PFSK-1 (cell line): ENCODE results near the gene ANKRD12.

Experiments used
- POLR2AphosphoS5 ChIP-seq: IDR thresholded peaks from 2 replicates; pipeline ENCODE4 v1.6.1; 2012; ENCODE audit warnings: low read depth, mild to moderate bottlenecking, control low read depth, low read length, moderate library complexity
- REST ChIP-seq, 2 experiments: IDR thresholded peaks; 2 replicates each; pipeline versions ENCODE4 v1.6.1 to v1.8.0; 2011 to 2012; ENCODE audit warnings: low read depth in 2 of 2, low read length in 2 of 2, control low read depth in 1 of 2, inconsistent platforms in 1 of 2, mild to moderate bottlenecking in 1 of 2, moderate library complexity in 1 of 2; ENCODE audit not compliant: insufficient read depth in 1 of 2
- TAF1 ChIP-seq: IDR thresholded peaks from 2 replicates; pipeline ENCODE4 v1.6.1; 2012; ENCODE audit warnings: low read length, control low read depth, borderline replicate concordance; ENCODE audit not compliant: insufficient read depth

GRCh38 chr18:9215221-9215933, 78.8 kb downstream of the ANKRD12 start:
- TF ChIP-seq REST (IDR thresholded peaks at IDR 0.05; ENCODE audit: insufficient read depth in 1 of 2, low read depth in 2 of 2, low read length in 2 of 2): no peak
- TF ChIP-seq POLR2AphosphoS5: no peak
- TF ChIP-seq TAF1: no peak
